T-helper 1 cell treated with Interleukin-12 subunit alpha and Interleukin-12 subunit beta and Interleukin-4 antibody, amounts not matched to agents 30 μg/mL and 1 μg/mL, for 36 hours (primary cell): ENCODE results near the gene AK8.

Experiments used
- H3K27ac Mint-ChIP-seq: one replicate; pipeline ENCODE4 v1.8.0; 2021; ENCODE audit warnings: mild to moderate bottlenecking, mixed read lengths
- H3K27me3 Mint-ChIP-seq: one replicate; pipeline ENCODE4 v1.8.0; 2021; ENCODE audit warnings: low read depth, mixed read lengths
- H3K36me3 Mint-ChIP-seq: one replicate; pipeline ENCODE4 v1.8.0; 2021; ENCODE audit warnings: low read depth, mixed read lengths
- H3K4me1 Mint-ChIP-seq: one replicate; pipeline ENCODE4 v1.8.0; 2021; ENCODE audit warnings: low read depth, mixed read lengths
- H3K4me3 Mint-ChIP-seq: one replicate; pipeline ENCODE4 v1.8.0; 2021; ENCODE audit warnings: mild to moderate bottlenecking, moderate library complexity, mixed read lengths
- H3K9me3 Mint-ChIP-seq: one replicate; pipeline ENCODE4 v1.8.0; 2021; ENCODE audit warnings: mixed read lengths

Gene AK8

GRCh38 chr9:132757016-132757415 is 121.1 kb downstream of the AK8 start:
- Mint-ChIP-seq H3K4me3 (no peak overlapping the region), H3K36me3 (no peaks in the 10 kb centered on the region), H3K27ac (no peak overlapping the region), H3K27me3 (peaks cover 23% of the 10 kb centered on the region), H3K9me3 (no peaks in the 10 kb centered on the region), H3K4me1 (no peaks in the 10 kb centered on the region)

GRCh38 chr9:132756214-132756845 is 121.8 kb downstream of the AK8 start:
- no peaks in the 10 kb centered on the region for H3K4me1 Mint-ChIP-seq
- no peak overlapping the region for H3K27ac Mint-ChIP-seq
- H3K27me3 Mint-ChIP-seq = peaks cover 19% of the 10 kb centered on the region
- H3K9me3 Mint-ChIP-seq = no peaks in the 10 kb centered on the region
- no peaks in the 10 kb centered on the region for H3K36me3 Mint-ChIP-seq
- H3K4me3 Mint-ChIP-seq = no peak overlapping the region

- no peaks in the 10 kb centered on the region for H3K9me3 Mint-ChIP-seq
- peaks cover 17% of the 10 kb centered on the region for H3K27me3 Mint-ChIP-seq
- H3K36me3 Mint-ChIP-seq = no peaks in the 10 kb centered on the region
- H3K4me3 Mint-ChIP-seq = no peak overlapping the region
- H3K4me1 Mint-ChIP-seq = no peaks in the 10 kb centered on the region
- H3K27ac Mint-ChIP-seq = no peak overlapping the region
Observed at GRCh38 chr9:132755096-132755495, 123.0 kb downstream of the AK8 start.

GRCh38 chr9:132754236-132754635 is 123.8 kb downstream of the AK8 start:
- H3K4me3 Mint-ChIP-seq = no peak overlapping the region
- no peaks in the 10 kb centered on the region for H3K36me3 Mint-ChIP-seq
- H3K9me3 Mint-ChIP-seq = no peaks in the 10 kb centered on the region
- H3K27ac Mint-ChIP-seq = no peak overlapping the region
- H3K4me1 Mint-ChIP-seq = no peaks in the 10 kb centered on the region
- peaks cover 10% of the 10 kb centered on the region for H3K27me3 Mint-ChIP-seq

GRCh38 chr9:132753593-132753880 is 124.5 kb downstream of the AK8 start:
- no peaks in the 10 kb centered on the region for H3K36me3 Mint-ChIP-seq
- H3K4me3 Mint-ChIP-seq = no peak overlapping the region
- no peaks in the 10 kb centered on the region for H3K9me3 Mint-ChIP-seq
- H3K27me3 Mint-ChIP-seq = peaks cover 7% of the 10 kb centered on the region
- no peaks in the 10 kb centered on the region for H3K4me1 Mint-ChIP-seq
- no peak overlapping the region for H3K27ac Mint-ChIP-seq

- H3K27me3 Mint-ChIP-seq = peaks cover 2% of the 10 kb centered on the region
- no peaks in the 10 kb centered on the region for H3K4me1 Mint-ChIP-seq
- H3K4me3 Mint-ChIP-seq = no peak overlapping the region
- H3K9me3 Mint-ChIP-seq = no peaks in the 10 kb centered on the region
- no peaks in the 10 kb centered on the region for H3K36me3 Mint-ChIP-seq
- H3K27ac Mint-ChIP-seq = no peak overlapping the region
Observed at GRCh38 chr9:132752877-132753592, 125.0 kb downstream of the AK8 start.

- Mint-ChIP-seq H3K4me1 (no peaks in the 10 kb centered on the region), H3K27ac (no peak overlapping the region), H3K36me3 (no peaks in the 10 kb centered on the region), H3K4me3 (no peak overlapping the region), H3K27me3 (peaks cover 13% of the 10 kb centered on the region), H3K9me3 (no peaks in the 10 kb centered on the region)
Observed at GRCh38 chr9:132750668-132751067, 127.4 kb downstream of the AK8 start.

GRCh38 chr9:132749306-132749705 is 128.8 kb downstream of the AK8 start:
- Mint-ChIP-seq H3K4me1 (no peaks in the 10 kb centered on the region), H3K27me3 (peaks cover 26% of the 10 kb centered on the region), H3K27ac (no peak overlapping the region)

GRCh38 chr9:132748450-132748849 is 129.6 kb downstream of the AK8 start:
- H3K9me3 Mint-ChIP-seq = no peaks in the 10 kb centered on the region
- no peaks in the 10 kb centered on the region for H3K4me1 Mint-ChIP-seq
- H3K4me3 Mint-ChIP-seq = no peak overlapping the region
- no peak overlapping the region for H3K27ac Mint-ChIP-seq
- H3K27me3 Mint-ChIP-seq = peaks cover 35% of the 10 kb centered on the region
- no peaks in the 10 kb centered on the region for H3K36me3 Mint-ChIP-seq

More at GRCh38 chr9:132749306-132749705, 128.8 kb downstream of the AK8 start:
- H3K4me3 Mint-ChIP-seq = no peak overlapping the region
- H3K9me3 Mint-ChIP-seq = no peaks in the 10 kb centered on the region
- no peaks in the 10 kb centered on the region for H3K36me3 Mint-ChIP-seq

GRCh38 chr9:132745756-132746709 is 132.1 kb downstream of the AK8 start:
- Mint-ChIP-seq H3K27ac (no peak overlapping the region), H3K4me1 (no peaks in the 10 kb centered on the region), H3K4me3 (no peak overlapping the region), H3K27me3 (peaks cover 51% of the 10 kb centered on the region), H3K36me3 (no peaks in the 10 kb centered on the region), H3K9me3 (no peaks in the 10 kb centered on the region)

- peak overlapping the region; percentile 41 for H3K27ac Mint-ChIP-seq
- no peaks in the 10 kb centered on the region for H3K4me1 Mint-ChIP-seq
- H3K9me3 Mint-ChIP-seq = no peaks in the 10 kb centered on the region
- H3K27me3 Mint-ChIP-seq = peaks cover 51% of the 10 kb centered on the region
- no peak overlapping the region for H3K4me3 Mint-ChIP-seq
- no peaks in the 10 kb centered on the region for H3K36me3 Mint-ChIP-seq
Observed at GRCh38 chr9:132744881-132745755, 133.0 kb downstream of the AK8 start.

GRCh38 chr9:132743931-132744479 is 134.1 kb downstream of the AK8 start:
- H3K27ac Mint-ChIP-seq = no peak overlapping the region
- H3K9me3 Mint-ChIP-seq = no peaks in the 10 kb centered on the region
- no peak overlapping the region for H3K4me3 Mint-ChIP-seq
- H3K27me3 Mint-ChIP-seq = peaks cover 51% of the 10 kb centered on the region
- H3K36me3 Mint-ChIP-seq = no peaks in the 10 kb centered on the region
- H3K4me1 Mint-ChIP-seq = no peaks in the 10 kb centered on the region

- Mint-ChIP-seq H3K27me3 (peaks cover 51% of the 10 kb centered on the region), H3K27ac (no peak overlapping the region), H3K9me3 (no peaks in the 10 kb centered on the region), H3K36me3 (no peaks in the 10 kb centered on the region), H3K4me3 (no peak overlapping the region), H3K4me1 (no peaks in the 10 kb centered on the region)
Observed at GRCh38 chr9:132742821-132743311, 135.2 kb downstream of the AK8 start.
